ENCODE data around the gene GMDS.
A peak's percentile ranks its signal among the peaks of the same experiment; 100 is the strongest.

GMDS gene

DNA sequence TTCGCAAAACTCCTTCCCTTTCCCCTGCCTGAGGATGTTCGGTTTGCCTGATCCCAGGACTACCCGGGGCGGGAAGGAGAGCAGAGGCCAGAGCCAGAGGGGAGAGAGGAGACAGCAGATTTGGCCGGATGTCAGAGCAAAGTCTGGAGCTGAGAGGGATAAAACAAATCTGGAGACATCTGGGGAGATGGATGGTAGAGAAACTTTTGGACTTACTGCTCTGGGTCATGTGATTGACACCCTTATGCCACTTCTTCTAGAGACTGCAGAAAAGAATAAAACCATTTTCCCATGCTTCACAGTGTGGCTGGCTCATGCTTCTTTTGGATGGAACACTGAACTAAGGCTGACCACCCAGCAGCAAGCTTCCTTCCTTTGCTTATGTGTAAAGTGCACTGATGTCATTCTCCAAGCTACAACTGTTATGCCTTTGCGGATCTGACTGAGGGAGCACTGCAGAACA is 461.0 kb downstream of the GMDS start:
- H3K4me3 ChIP-seq (ENCODE audit: low read depth, low read length), result no peak overlapping the region
- TF ChIP-seq, protein P1, sequence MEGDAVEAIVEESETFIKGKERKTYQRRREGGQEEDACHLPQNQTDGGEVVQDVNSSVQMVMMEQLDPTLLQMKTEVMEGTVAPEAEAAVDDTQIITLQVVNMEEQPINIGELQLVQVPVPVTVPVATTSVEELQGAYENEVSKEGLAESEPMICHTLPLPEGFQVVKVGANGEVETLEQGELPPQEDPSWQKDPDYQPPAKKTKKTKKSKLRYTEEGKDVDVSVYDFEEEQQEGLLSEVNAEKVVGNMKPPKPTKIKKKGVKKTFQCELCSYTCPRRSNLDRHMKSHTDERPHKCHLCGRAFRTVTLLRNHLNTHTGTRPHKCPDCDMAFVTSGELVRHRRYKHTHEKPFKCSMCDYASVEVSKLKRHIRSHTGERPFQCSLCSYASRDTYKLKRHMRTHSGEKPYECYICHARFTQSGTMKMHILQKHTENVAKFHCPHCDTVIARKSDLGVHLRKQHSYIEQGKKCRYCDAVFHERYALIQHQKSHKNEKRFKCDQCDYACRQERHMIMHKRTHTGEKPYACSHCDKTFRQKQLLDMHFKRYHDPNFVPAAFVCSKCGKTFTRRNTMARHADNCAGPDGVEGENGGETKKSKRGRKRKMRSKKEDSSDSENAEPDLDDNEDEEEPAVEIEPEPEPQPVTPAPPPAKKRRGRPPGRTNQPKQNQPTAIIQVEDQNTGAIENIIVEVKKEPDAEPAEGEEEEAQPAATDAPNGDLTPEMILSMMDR (IDR thresholded peaks at IDR 0.05; ENCODE audit: low read depth, low read length), result no peak
- peak; percentile 38 for DNase-seq (ENCODE audit: low read depth, low spot score)
- in situ Hi-C loops (cut with HindIII; ENCODE audit: low sequenced_read_pairs), result no loop called here

DNA sequence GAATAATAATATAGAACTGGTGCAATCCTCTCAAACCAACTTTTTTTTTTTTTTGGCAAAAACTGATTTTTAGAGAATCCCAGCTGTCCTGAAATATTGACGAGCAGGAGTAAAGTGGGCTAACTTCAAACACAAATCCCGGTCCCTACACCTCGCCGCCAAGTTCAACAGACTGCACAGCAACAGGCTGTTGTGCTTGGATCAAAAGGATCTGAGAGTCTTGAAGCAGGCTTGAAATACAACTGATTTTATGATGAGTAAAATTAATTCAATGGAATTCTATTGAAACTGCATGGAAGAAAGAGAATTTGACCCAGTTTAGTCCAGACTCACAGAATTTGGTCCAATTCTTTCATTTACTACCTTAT is 463.6 kb downstream of the GMDS start:
- TF ChIP-seq, protein P1 (IDR thresholded peaks at IDR 0.05; ENCODE audit: low read depth, low read length), result no peak
- in situ Hi-C loops (cut with HindIII; ENCODE audit: low sequenced_read_pairs), result no loop called here
- DNase-seq (ENCODE audit: low read depth, low spot score), result no peak
- H3K4me3 ChIP-seq (ENCODE audit: low read depth, low read length), result no peak overlapping the region

DNA sequence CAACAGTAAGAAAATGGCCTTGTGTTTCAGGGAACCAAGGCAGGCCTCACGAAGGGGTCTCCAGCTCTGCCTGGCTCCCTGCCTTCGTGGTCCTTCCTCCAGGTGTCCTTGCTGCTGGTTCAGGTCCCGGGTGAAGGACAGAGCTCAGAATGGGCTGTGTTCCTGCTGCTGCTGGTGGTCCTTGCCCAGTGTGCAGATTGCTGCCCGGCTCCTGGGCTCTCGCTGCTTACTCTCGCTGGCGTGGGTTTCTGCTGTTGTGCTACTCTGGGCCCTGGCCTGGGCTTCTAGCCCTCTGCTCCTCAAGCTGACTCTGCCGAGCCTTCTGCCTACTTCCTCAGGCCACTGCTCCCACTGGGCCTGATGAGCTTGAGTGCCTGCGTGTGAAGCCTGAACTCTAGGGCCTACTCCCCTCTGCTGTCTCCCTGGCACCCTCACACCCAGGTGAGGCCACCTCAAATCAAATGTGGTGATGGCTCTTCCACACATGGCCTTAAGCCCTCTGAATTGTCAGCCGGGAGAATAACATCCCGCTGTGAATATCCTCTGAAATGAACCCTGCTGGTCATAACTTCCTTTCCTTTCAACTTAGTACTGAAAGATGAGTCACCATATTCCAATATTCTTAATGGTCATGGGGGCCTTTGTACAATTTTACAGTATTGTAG is 464.1 kb downstream of the GMDS start:
- no peak overlapping the region for H3K4me3 ChIP-seq (ENCODE audit: low read depth, low read length)
- in situ Hi-C loops (cut with HindIII; ENCODE audit: low sequenced_read_pairs), result no loop called here
- peak; percentile 77 for DNase-seq (ENCODE audit: low read depth, low spot score)
- TF ChIP-seq, protein P1 (IDR thresholded peaks at IDR 0.05; ENCODE audit: low read depth, low read length), result no peak

DNA sequence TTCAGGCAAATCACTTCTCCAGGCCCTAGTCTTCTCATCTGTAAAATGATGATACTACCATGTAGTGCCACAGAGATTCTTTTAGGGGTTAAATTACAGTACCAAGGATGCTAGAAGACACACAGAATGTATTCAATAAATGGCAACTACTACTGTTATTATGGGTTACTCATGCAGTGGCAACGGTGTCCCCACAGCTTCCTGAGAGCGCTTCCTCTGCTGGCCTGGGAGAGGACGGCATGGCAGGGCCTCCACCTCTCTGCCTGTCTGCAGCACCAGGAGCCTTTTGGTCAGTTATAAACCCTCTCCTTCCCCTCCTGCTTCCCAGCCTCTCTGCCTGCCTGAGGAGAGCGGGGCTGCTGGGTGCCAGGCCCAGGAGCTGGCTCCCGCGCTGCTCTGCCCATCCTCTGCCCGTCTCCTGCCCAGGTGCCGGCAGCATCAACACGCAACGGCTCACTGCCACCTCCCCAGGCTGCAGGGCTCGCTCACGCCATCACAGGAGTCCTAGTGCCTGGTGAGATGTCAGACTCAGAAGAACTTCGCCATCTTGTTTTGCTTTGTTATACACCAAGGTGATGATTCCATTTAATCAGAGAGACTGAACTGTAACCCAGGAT is 465.0 kb downstream of the GMDS start:
- H3K4me3 ChIP-seq (ENCODE audit: low read depth, low read length), result no peak overlapping the region
- in situ Hi-C loops (cut with HindIII; ENCODE audit: low sequenced_read_pairs), result no loop called here
- no peak for DNase-seq (ENCODE audit: low read depth, low spot score)
- TF ChIP-seq, protein P1 (IDR thresholded peaks at IDR 0.05; ENCODE audit: low read depth, low read length), result no peak

DNA sequence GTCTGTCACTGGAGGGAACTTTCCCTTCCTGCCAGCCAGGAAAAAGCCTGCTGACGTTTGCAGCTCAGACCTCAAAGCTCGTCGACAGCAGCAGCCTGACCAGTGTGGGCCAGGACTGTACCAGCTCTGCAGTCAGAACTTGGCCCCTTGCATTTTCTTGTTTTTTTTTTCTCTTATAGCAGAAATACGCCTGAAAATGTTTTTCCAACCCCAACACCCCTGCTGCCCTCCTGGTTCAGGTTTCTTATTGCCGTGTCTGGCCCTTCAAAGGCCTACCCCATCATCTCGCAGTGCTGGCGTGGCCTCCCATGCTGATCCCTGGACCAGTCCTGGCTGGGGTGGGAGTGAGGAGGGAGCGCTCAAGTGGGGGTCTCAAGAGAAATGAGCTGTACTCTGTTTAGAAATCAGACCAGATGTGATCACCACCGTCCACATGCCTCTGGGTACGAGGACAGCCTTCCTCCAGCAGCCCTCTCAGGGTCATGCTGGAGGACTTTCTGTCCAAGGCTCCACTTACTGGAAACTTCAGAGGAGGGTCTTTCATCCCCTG is 466.6 kb downstream of the GMDS start:
- DNase-seq (ENCODE audit: low read depth, low spot score), result no peak
- H3K4me3 ChIP-seq (ENCODE audit: low read depth, low read length), result no peak overlapping the region
- in situ Hi-C loops (cut with HindIII; ENCODE audit: low sequenced_read_pairs), result no loop called here
- TF ChIP-seq, protein P1 (IDR thresholded peaks at IDR 0.05; ENCODE audit: low read depth, low read length), result no peak

DNA sequence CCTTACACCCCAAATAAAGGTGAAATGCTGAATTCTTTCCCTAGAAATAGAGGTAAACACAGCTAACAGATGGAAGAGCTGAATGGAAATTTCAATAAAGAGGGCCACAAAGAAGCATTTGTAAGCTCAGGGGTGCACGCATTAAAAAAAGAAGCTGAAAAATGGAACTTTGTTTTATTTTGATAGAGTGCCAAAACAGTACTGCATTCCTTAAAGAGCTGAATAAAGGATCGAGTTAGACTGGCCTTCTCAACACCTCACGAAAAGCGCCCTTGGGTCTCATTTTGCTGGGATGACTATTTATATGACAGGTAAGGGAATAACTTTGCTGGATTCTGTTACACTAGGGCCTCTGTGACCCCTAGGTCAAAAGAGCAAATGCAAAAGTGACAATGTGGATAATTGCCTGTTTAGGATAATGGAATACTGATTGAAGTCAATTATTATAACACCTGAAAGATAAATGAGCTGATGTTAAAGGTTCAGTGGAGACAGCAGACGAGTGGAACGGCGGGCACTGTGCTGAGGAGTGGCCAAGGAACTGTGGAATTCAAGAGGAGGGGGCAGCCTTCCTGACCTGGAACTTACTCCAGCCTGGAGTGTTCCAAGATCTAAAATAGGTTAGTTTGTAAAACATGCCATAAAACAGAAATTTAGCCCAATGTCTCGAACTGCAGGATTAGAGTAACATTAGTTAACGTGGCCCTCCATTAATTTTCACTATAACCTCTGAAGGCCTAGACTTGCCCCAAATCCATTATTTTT is 467.3 kb downstream of the GMDS start:
- H3K4me3 ChIP-seq (ENCODE audit: low read depth, low read length), result no peak overlapping the region
- TF ChIP-seq, protein P1 (IDR thresholded peaks at IDR 0.05; ENCODE audit: low read depth, low read length), result no peak
- in situ Hi-C loops (cut with HindIII; ENCODE audit: low sequenced_read_pairs), result no loop called here
- DNase-seq (ENCODE audit: low read depth, low spot score), result no peak
